Cardiac septum (tissue), 1 donor: Measurements from ENCODE around the gene NACA. TPM values are rescaled to one million over a fixed set of nuclear protein-coding genes. Genes with fewer than 3 reads are reported as not detected.
"Not testable (repeated sequence)": the region's sequence is repeated elsewhere in the genome, so short reads cannot be mapped to it uniquely, and the experiment has no call there.

Experiments
- DNase-seq: peaks from one replicate; pipeline ENCODE4 v3.0.0-alpha.2; 2020; ENCODE audit warnings: low spot score
- intact Hi-C: fragments of 100-400 bp; cut with DNase I; formaldehyde crosslinking; loops from one replicate; pipeline ENCODE4 v1.14.0; 2022
- total RNA-seq: library from RNA; stranded (reverse); fragmentation: NEBNext Ultra II Directional; extraction: Animal tissue kit (Norgen Biotek cat#: 25700); gene quantifications from one replicate; pipeline ENCODE4 v1.2.1, GENCODE V29; 2021
- donor health status: DM: no; HTN: no; CAD: no.

The NACA gene
- total RNA-seq, 1 donor from 2014 or later, result 441 TPM

GRCh38 chr12:56704522-56704921 lies 20.6 kb downstream of the NACA start:
- DNase-seq, intact Hi-C loops: not testable (repeated sequence)

DNA sequence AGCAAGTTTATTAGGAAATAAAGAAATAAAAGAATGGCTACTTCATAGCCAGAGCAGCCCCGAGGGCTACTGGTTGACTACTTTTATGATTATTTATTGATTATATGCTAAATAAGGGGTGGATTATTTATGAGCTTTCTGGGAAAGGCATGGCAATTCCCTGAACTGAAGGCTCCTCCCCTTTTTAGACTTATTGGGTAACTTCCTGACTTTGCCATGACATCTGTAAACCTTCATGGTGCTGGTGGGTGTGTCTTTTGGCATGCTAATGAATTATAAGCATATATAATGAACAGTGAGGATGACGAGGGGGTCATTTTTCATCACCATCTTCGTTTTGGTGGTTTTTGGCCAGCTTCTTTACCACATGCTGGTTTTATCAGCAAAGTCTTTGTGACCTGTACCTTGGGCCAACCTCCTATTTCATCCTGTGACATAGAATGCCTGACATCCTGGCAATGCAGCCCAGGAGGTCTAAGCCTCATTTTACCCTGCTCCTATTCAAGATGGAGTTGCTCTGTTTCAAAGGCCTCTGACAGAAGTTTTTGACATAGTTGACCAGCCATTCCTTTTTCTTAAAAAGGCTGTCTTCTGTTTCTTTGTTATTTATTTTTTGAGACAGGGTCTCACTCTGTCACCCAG lies 26.0 kb downstream of the NACA start:
- DNase-seq, result no peak
- intact Hi-C loops, result no loop called here

DNA sequence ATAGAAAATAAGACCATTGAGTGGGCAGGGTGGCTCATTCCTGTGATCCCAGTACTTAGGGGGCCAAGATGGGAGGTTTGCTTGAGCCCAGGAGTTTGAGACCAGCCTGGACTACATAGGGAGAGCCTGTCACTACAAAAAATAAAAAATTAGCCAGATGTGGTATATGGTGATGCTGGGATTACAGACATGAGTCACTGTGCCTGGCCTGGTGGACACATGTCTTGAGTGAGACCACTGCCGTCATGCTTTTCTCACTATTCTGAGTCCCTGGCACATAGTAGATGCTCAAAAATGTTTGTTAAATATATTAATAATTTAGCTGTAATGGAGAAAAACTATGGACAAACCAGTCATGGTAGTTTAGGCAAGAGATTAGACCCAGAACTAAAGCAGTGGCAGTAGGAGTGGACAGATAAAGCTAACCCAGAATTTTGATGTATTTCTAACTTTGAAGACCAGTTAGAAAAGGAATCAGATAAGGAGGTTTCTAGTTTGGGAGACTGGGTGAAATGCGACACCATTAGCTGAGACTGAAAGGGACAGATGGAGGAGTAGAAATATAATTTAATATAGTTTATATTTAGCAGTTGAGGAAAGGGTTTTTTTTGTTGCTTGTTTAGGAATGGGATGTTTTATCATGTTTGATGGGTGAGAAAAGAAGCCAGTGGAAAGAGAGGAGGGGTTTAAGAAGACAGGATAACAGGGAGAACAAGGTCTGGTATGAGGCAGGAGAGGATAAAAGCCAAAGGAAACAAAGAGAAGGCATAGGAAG lies 29.6 kb downstream of the NACA start:
- intact Hi-C loops, result no loop called here

GRCh38 chr12:56694161-56694560 lies 30.9 kb downstream of the NACA start:
- intact Hi-C loops, result no loop called here
- no peak for DNase-seq

More for the DNA sequence above, 29.6 kb downstream of the NACA start:
- no peak for DNase-seq

DNA sequence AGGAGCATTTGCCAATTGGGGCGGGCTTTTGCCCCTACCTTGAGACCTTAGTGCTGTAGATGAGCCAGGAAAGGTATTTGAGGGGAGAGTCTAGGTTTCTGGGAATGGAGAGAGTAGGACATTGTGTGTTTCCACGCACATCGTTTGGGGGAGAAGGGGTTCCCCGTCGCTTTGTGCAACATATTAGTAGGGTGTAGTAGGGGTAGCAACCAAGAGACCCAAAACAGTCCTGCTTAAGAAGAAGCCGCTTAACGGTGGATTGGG lies 36.3 kb downstream of the NACA start:
- no peak for DNase-seq
- intact Hi-C loops, result loop anchor here (1.0 to 2.0 kb wide), 2 partner anchors 37 to 52 kb away; partner anchors contain the start of gene NACA

- DNase-seq, result peak; percentile 97
- intact Hi-C loops, result loop anchor here (1.0 to 2.0 kb wide), 2 partner anchors 37 to 51 kb away; partner anchors contain the start of gene NACA
Observed at GRCh38 chr12:56688129-56688845, 36.8 kb downstream of the NACA start, which contains the start of gene PTGES3. PTGES3 (minus strand) TSS chr12:56688284; CDS start chr12:56687999, 285 bp downstream.

DNA sequence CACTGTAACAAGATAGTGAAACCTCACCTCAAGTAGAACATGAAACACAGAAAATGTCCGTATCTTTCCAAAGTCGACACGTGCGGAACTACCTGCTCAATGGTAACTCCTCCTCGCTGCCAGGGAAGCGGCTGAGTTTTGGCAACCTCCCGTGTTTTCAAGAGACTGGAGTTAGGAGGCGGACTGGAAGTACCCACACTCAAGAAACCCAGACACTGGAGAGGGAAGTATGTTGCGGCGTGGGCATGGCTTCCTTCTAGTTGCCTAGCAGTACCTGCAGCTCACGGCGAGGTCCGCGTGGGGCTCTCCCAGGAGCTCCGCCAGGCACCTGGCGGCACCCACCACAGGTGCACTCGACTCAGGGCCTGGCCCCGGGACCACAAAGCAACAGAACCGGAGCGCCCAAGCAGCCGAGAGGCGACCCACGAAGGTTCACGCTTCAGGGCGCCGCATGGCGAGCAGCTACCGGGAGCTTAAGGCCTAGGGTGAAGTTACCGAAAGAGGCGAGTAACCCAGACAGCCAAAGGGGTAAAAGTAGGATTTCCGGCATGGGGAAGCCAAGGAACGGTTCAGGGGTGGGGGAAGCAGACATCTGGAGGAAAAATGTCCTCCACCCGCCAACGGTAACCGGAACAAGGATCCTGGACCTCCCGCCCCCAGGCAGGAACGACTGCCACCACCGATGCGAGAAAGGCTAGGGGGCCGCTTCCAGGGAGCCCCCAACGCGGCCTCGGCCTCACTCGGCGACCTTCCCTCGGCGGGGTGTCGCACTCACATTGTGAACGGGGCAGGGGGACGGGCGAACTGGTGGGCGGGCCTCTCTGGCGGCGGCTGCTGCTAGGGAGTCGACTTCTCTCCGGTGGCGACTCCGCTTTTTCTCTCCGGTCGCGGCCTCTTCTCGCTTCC lies 37.6 kb downstream of the NACA start:
- intact Hi-C loops, result loop anchor here (1.0 to 2.0 kb wide), 3 partner anchors 38 to 51 kb away; partner anchors contain the start of genes ATP5F1B and NACA
- peak; percentile 85 for DNase-seq

GRCh38 chr12:56684745-56685359 lies 40.2 kb downstream of the NACA start:
- DNase-seq, result no peak
- intact Hi-C loops, result no loop called here

DNA sequence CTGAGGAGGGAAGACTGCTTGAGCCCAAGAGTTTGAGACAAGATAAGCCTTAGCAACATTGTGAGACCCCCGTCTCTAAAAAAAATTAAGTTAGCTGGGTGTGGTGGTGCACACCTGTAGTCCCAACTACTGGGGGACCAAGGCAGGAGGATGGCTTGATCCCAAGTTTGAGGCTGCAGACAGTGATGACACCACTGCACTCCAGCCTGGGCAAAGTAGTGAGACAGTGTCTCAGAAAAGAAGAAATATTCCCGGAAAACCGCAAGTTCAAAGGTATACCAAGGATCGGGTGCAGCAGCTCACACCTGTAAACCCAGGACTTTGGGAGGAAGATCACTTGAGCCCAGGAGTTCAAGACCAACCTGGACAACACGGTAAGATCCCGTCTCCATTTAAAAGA lies 42.8 kb downstream of the NACA start:
- intact Hi-C loops, result no loop called here
- no peak for DNase-seq

DNA sequence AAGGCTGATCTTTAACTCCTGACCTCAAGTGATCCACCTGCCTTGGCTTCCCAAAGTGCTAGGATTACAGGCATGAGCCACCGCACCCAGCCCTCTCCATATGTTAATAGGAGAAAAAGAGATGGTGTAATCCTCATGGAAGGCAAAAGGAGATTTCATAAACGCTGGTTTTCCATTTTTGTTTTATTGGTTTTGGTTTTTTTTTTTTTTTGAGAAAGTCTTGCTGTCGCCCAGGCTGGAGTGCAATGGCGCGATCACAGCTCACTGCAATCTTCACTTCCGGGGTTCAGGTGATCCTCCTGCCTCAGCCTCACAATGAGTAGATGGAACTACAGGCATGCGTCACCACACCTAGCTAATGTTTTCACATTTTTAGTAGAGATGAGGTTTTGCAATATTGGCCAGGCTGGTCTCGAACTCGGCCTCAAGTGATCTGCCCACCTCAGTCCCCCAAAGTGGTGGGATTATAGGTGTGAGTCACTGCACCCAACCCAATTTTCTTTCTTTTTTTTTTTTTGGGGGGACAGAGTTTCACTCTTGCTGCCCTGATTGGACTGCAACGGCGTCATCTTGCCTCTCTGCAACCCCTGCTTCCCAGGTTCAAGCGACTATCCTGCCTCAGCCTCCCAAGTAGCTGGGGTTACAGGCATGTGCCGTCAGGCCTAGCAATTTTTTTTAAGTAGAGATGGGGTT lies 45.1 kb downstream of the NACA start:
- DNase-seq, result no peak
- intact Hi-C loops, result no loop called here

DNA sequence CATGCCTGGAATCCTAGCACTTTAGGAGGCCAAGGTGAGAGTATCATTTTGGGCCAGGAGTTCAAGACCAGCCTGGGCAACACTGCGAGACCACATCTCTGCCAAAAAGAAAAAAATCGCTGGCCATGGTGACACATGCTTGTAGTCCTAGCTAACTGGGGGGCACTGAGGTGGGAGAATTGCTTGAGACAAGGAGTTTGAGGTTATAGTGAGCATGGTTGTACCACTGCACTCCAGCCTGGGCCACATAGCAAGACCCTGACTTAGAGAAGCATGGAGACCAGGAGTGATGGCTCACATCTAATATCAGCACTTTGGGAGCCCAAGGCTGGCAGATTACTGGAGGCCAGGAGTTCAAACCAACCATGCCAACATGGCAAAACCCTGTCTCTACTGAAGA lies 46.2 kb downstream of the NACA start:
- DNase-seq, result no peak
- intact Hi-C loops, result no loop called here

DNA sequence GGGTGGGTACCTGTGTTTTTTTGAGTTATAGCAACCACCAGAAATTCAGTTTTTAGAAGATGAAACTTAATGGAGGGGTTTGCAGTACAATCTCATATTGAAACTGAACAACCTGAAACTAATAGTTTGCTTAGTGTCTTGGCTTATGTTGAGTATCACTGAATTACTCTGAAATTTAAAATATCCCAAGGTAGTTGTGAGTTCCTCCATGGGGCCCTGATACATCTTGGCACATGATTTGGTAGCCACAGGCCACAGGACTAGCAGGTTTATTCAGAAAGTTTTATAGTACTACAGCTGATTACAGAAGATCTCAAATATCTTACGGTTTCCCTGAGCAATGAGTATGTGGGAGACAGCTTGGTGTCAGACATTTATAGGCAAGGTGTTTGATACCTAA lies 47.4 kb downstream of the NACA start:
- intact Hi-C loops, result no loop called here
- DNase-seq, result no peak

- DNase-seq, result no peak
- intact Hi-C loops, result no loop called here
Observed at GRCh38 chr12:56676851-56677580, 48.1 kb downstream of the NACA start.

- DNase-seq, result no peak
- intact Hi-C loops, result no loop called here
Observed at GRCh38 chr12:56671608-56672007, 53.5 kb downstream of the NACA start.

- intact Hi-C loops, result no loop called here
- no peak for DNase-seq
Observed at GRCh38 chr12:56670836-56671235, 54.3 kb downstream of the NACA start.

- no peak for DNase-seq
- intact Hi-C loops, result no loop called here
Observed at GRCh38 chr12:56668197-56668457, 57.0 kb downstream of the NACA start.
